ENCODE results near the gene TPD52L1. TPM values are rescaled to one million over a fixed set of nuclear protein-coding genes. Genes with fewer than 3 reads are reported as not detected.

The TPD52L1 gene
- total RNA-seq, 2 donors from 2014 or later, result 24.9 to 39.1 TPM

- DNase-seq, result no peak
- no peak for TF ChIP-seq CTCF (conservative IDR thresholded peaks at IDR 0.05)
- peaks cover 20% of the 10 kb centered on the region for H3K4me1 Mint-ChIP-seq
Measured at GRCh38 chr6:125200941-125201340, 47.4 kb downstream of the TPD52L1 start.

GRCh38 chr6:125201961-125202729 lies 48.6 kb downstream of the TPD52L1 start:
- WGBS, 2 experiments (ENCODE audit: insufficient coverage in 1 of 2, insufficient read length in 1 of 2), result 92 to 93% methylated on average over 6 to 7 of the region's 7 CpGs
- Histone ChIP-seq H3K27me3 (ENCODE audit: control insufficient read depth, insufficient read depth, low read length, poor library complexity, severe bottlenecking) (no peaks in the 10 kb centered on the region), H3K4me3 (ENCODE audit: low read length) (no peak overlapping the region), H3K27ac (ENCODE audit: low read depth, low read length) (no peak overlapping the region), H3K9me3 (ENCODE audit: control insufficient read depth, low read length) (peaks cover 3% of the 10 kb centered on the region), H3K36me3 (ENCODE audit: control insufficient read depth, insufficient read depth, low read length) (no peaks in the 10 kb centered on the region), H3K4me1 (ENCODE audit: control insufficient read depth, insufficient read depth, low read length) (peaks cover 3% of the 10 kb centered on the region), H3K9ac (ENCODE audit: extremely low read depth, low read length, poor library complexity, severe bottlenecking) (no peak overlapping the region)
- no peak overlapping the region for H3K4me3 Mint-ChIP-seq
- no peak for DNase-seq
- TF ChIP-seq CTCF (conservative IDR thresholded peaks at IDR 0.05), result no peak
- no peak overlapping the region for H3K27ac Mint-ChIP-seq
- no peaks in the 10 kb centered on the region for H3K36me3 Mint-ChIP-seq (ENCODE audit: low read depth)
- H3K9me3 Mint-ChIP-seq, result no peaks in the 10 kb centered on the region
- H3K4me1 Mint-ChIP-seq, result peaks cover 20% of the 10 kb centered on the region
- H3K27me3 Mint-ChIP-seq (ENCODE audit: insufficient read depth), result no peaks in the 10 kb centered on the region

More at GRCh38 chr6:125200941-125201340, 47.4 kb downstream of the TPD52L1 start:
- WGBS, 2 experiments (ENCODE audit: insufficient coverage in 1 of 2, insufficient read length in 1 of 2), result 97 to 100% methylated on average over 1 to 3 of the region's 3 CpGs
- H3K9me3 ChIP-seq (ENCODE audit: control insufficient read depth, low read length), result no peaks in the 10 kb centered on the region
- H3K9ac ChIP-seq (ENCODE audit: extremely low read depth, low read length, poor library complexity, severe bottlenecking), result no peak overlapping the region
- no peak overlapping the region for H3K27ac ChIP-seq (ENCODE audit: low read depth, low read length)
- no peak overlapping the region for H3K27ac Mint-ChIP-seq
- H3K27me3 Mint-ChIP-seq (ENCODE audit: insufficient read depth), result no peaks in the 10 kb centered on the region
- no peaks in the 10 kb centered on the region for H3K36me3 ChIP-seq (ENCODE audit: control insufficient read depth, insufficient read depth, low read length)
- no peaks in the 10 kb centered on the region for H3K9me3 Mint-ChIP-seq
- H3K4me3 ChIP-seq (ENCODE audit: low read length), result no peak overlapping the region
- no peaks in the 10 kb centered on the region for H3K36me3 Mint-ChIP-seq (ENCODE audit: low read depth)
- peaks cover 3% of the 10 kb centered on the region for H3K4me1 ChIP-seq (ENCODE audit: control insufficient read depth, insufficient read depth, low read length)
- H3K4me3 Mint-ChIP-seq, result no peak overlapping the region
- H3K27me3 ChIP-seq (ENCODE audit: control insufficient read depth, insufficient read depth, low read length, poor library complexity, severe bottlenecking), result no peaks in the 10 kb centered on the region

GRCh38 chr6:125203395-125203794 lies 49.8 kb downstream of the TPD52L1 start:
- no peak for DNase-seq
- no peak overlapping the region for H3K9ac ChIP-seq (ENCODE audit: extremely low read depth, low read length, poor library complexity, severe bottlenecking)
- no peaks in the 10 kb centered on the region for H3K27me3 ChIP-seq (ENCODE audit: control insufficient read depth, insufficient read depth, low read length, poor library complexity, severe bottlenecking)
- H3K9me3 ChIP-seq (ENCODE audit: control insufficient read depth, low read length), result peaks cover 7% of the 10 kb centered on the region
- TF ChIP-seq CTCF (conservative IDR thresholded peaks at IDR 0.05), result no peak
- no peak overlapping the region for H3K4me3 ChIP-seq (ENCODE audit: low read length)
- no peak overlapping the region for H3K27ac ChIP-seq (ENCODE audit: low read depth, low read length)
- Mint-ChIP-seq H3K4me1 (peaks cover 10% of the 10 kb centered on the region), H3K4me3 (no peak overlapping the region), H3K27ac (no peak overlapping the region), H3K27me3 (ENCODE audit: insufficient read depth) (no peaks in the 10 kb centered on the region), H3K36me3 (ENCODE audit: low read depth) (no peaks in the 10 kb centered on the region), H3K9me3 (no peaks in the 10 kb centered on the region)
- no peaks in the 10 kb centered on the region for H3K36me3 ChIP-seq (ENCODE audit: control insufficient read depth, insufficient read depth, low read length)
- no peaks in the 10 kb centered on the region for H3K4me1 ChIP-seq (ENCODE audit: control insufficient read depth, insufficient read depth, low read length)
